ENCODE measurements around the gene SPACA4. TPM values are rescaled to one million over a fixed set of nuclear protein-coding genes. Genes with fewer than 3 reads are reported as not detected.

SPACA4 gene
- total and polyA plus RNA-seq, 9 of the 15 experiments (the other 6 are each of a cell fraction or from before 2014, with no cell fraction given): not detected

DNA sequence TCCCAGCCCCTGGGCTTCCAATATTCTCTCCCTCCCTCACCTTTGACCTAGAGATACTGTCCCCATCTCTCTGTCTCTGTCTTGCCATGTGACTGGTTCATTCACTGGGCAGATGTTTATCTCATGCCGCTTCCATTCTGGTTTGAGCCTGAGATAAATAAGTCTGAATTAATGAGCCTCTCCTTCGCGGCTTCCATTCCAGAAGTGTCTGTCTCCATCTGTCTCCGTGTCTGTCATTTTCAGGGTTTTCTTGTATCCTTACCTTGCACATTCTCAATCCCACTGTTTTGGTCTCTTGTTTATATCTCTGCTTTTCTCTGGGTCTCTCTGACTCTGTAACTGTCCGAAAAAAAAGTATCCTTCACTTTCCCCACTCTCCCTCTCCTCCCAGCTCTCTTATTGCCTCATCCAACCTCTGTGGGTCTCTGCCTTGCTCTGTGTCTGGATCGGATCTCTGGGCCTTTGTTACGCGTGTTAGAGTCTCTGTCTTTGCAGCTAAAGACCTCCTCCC lies 17.1 kb downstream of the SPACA4 start (continued):
- TF ChIP-seq, protein P1, sequence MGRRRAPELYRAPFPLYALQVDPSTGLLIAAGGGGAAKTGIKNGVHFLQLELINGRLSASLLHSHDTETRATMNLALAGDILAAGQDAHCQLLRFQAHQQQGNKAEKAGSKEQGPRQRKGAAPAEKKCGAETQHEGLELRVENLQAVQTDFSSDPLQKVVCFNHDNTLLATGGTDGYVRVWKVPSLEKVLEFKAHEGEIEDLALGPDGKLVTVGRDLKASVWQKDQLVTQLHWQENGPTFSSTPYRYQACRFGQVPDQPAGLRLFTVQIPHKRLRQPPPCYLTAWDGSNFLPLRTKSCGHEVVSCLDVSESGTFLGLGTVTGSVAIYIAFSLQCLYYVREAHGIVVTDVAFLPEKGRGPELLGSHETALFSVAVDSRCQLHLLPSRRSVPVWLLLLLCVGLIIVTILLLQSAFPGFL (CRISPR knock-in tag; IDR thresholded peaks at IDR 0.05): no peak
- TF ChIP-seq CEBPG (CRISPR knock-in tag; IDR thresholded peaks at IDR 0.05) (no peak), CEBPG (tag; conservative IDR thresholded peaks at IDR 0.05 in 1 of 2, IDR thresholded peaks at IDR 0.05 in 1 of 2) (peak in 1 of 2 experiments; percentile 62; a peak in 1 of 4 replicates), MBD2 (IDR thresholded peaks at IDR 0.05; ENCODE audit: borderline replicate concordance, low read depth) (no peak), FOXK2 (conservative IDR thresholded peaks at IDR 0.05 in 1 of 2, IDR thresholded peaks at IDR 0.05 in 1 of 2; ENCODE audit: low read depth in 2 of 2) (peak; percentile 68 to 70), FOXK1 (CRISPR knock-in tag; IDR thresholded peaks at IDR 0.05; ENCODE audit: borderline replicate concordance) (peak; percentile 59; the same call in 1 of the 2 replicates), SMARCA4 (IDR thresholded peaks at IDR 0.05) (peak; percentile 45), DPF2 (IDR thresholded peaks at IDR 0.05) (peak; percentile 63; the same call in 1 of the 2 replicates), ZFPM2 (CRISPR knock-in tag; IDR thresholded peaks at IDR 0.05) (no peak), ZNF212 (CRISPR knock-in tag; IDR thresholded peaks at IDR 0.05) (0 out of 2 replicates have a peak, but pooled peaks have one; percentile 19), NR2C1 (IDR thresholded peaks at IDR 0.05) (peak; percentile 56; the same call in 1 of the 2 replicates), NR2C1 (tag; IDR thresholded peaks at IDR 0.05) (peak; percentile 76), HDAC6 (IDR thresholded peaks at IDR 0.05; ENCODE audit: low read depth, low read length) (no peak), ZBTB1 (CRISPR knock-in tag; IDR thresholded peaks at IDR 0.05; ENCODE audit: borderline replicate concordance, low read depth) (no peak), MTA1 (IDR thresholded peaks at IDR 0.05; ENCODE audit: borderline replicate concordance) (peak; percentile 75; the same call in 1 of the 2 replicates), DNMT1 (IDR thresholded peaks at IDR 0.05) (no peak), ZNF3 (CRISPR knock-in tag; IDR thresholded peaks at IDR 0.05) (no peak), TRIM28 (IDR thresholded peaks at IDR 0.05) (0 out of 2 replicates have a peak, but pooled peaks have one; percentile 17)
- TF ChIP-seq, protein P2, sequence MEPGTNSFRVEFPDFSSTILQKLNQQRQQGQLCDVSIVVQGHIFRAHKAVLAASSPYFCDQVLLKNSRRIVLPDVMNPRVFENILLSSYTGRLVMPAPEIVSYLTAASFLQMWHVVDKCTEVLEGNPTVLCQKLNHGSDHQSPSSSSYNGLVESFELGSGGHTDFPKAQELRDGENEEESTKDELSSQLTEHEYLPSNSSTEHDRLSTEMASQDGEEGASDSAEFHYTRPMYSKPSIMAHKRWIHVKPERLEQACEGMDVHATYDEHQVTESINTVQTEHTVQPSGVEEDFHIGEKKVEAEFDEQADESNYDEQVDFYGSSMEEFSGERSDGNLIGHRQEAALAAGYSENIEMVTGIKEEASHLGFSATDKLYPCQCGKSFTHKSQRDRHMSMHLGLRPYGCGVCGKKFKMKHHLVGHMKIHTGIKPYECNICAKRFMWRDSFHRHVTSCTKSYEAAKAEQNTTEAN (CRISPR knock-in tag; IDR thresholded peaks at IDR 0.05): no peak
- TF ChIP-seq, protein P3, sequence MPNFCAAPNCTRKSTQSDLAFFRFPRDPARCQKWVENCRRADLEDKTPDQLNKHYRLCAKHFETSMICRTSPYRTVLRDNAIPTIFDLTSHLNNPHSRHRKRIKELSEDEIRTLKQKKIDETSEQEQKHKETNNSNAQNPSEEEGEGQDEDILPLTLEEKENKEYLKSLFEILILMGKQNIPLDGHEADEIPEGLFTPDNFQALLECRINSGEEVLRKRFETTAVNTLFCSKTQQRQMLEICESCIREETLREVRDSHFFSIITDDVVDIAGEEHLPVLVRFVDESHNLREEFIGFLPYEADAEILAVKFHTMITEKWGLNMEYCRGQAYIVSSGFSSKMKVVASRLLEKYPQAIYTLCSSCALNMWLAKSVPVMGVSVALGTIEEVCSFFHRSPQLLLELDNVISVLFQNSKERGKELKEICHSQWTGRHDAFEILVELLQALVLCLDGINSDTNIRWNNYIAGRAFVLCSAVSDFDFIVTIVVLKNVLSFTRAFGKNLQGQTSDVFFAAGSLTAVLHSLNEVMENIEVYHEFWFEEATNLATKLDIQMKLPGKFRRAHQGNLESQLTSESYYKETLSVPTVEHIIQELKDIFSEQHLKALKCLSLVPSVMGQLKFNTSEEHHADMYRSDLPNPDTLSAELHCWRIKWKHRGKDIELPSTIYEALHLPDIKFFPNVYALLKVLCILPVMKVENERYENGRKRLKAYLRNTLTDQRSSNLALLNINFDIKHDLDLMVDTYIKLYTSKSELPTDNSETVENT (CRISPR knock-in tag; IDR thresholded peaks at IDR 0.05): no peak
- TF ChIP-seq, protein P4, sequence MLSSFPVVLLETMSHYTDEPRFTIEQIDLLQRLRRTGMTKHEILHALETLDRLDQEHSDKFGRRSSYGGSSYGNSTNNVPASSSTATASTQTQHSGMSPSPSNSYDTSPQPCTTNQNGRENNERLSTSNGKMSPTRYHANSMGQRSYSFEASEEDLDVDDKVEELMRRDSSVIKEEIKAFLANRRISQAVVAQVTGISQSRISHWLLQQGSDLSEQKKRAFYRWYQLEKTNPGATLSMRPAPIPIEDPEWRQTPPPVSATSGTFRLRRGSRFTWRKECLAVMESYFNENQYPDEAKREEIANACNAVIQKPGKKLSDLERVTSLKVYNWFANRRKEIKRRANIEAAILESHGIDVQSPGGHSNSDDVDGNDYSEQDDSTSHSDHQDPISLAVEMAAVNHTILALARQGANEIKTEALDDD (IDR thresholded peaks at IDR 0.05): no peak
- TF ChIP-seq, protein P5, sequence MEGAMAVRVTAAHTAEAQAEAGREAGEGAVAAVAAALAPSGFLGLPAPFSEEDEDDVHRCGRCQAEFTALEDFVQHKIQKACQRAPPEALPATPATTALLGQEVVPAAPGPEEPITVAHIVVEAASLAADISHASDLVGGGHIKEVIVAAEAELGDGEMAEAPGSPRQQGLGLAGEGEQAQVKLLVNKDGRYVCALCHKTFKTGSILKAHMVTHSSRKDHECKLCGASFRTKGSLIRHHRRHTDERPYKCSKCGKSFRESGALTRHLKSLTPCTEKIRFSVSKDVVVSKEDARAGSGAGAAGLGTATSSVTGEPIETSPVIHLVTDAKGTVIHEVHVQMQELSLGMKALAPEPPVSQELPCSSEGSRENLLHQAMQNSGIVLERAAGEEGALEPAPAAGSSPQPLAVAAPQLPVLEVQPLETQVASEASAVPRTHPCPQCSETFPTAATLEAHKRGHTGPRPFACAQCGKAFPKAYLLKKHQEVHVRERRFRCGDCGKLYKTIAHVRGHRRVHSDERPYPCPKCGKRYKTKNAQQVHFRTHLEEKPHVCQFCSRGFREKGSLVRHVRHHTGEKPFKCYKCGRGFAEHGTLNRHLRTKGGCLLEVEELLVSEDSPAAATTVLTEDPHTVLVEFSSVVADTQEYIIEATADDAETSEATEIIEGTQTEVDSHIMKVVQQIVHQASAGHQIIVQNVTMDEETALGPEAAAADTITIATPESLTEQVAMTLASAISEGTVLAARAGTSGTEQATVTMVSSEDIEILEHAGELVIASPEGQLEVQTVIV (CRISPR knock-in tag; IDR thresholded peaks at IDR 0.05; ENCODE audit: borderline replicate concordance): no peak
